ENCODE data around the gene ABCA4. TPM values are rescaled to one million over a fixed set of nuclear protein-coding genes. Genes with fewer than 3 reads are reported as not detected.

The ABCA4 gene
- total and polyA plus RNA-seq, 2 of the 8 experiments (the other 6 are each of a cell fraction or from before 2014, with no cell fraction given), result 0.06 TPM; not detected in 1

DNA sequence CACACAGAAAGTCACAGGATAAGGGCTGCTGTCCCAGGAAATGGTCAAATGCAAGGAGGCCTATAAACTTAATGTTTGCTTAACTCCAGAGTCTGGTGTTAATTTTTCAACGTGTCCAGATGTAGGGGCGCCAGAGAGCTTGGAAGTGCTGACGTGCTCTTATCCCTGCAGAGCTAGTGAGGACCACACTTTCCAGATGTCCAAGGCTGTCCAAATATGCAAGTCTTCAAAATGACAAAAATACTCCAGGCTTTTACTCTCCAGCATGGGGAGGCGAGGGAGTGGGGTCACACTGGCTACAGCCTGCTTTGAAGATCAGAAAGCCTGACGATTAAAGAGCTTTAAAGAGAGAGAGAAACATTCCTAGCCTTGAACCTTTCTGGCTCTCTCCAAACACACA, 57.6 kb downstream of the ABCA4 start:
- Histone ChIP-seq H2BK15ac (ENCODE audit: low read length) (no peak overlapping the region), H3K4ac (replicated peaks; ENCODE audit: insufficient read length, low read depth, low read length) (no peak overlapping the region), H4K91ac (replicated peaks; ENCODE audit: insufficient read length, low read length) (no peak overlapping the region), H3K27me3 (replicated peaks in 1 of 4; ENCODE audit: control insufficient read depth in 3 of 4, extremely low read depth in 1 of 4, insufficient read depth in 3 of 4, low read length in 3 of 4) (peaks cover 12 to 31% (median 23%) of the 10 kb centered on the region in 4 experiments), H3K79me2 (ENCODE audit: control insufficient read depth in 1 of 2, insufficient read depth in 2 of 2, low read length in 2 of 2) (no peaks in the 10 kb centered on the region), H3K23ac (ENCODE audit: insufficient read length) (no peak overlapping the region), H3K27ac (ENCODE audit: low read depth, low read length) (no peak overlapping the region), H2BK20ac (ENCODE audit: low read length) (no peak overlapping the region), H2BK5ac (ENCODE audit: low read depth, low read length) (no peak overlapping the region), H2BK120ac (replicated peaks; ENCODE audit: low read depth, low read length) (no peak overlapping the region), H2AK5ac (ENCODE audit: low read depth, low read length) (no peak overlapping the region), H2BK12ac (ENCODE audit: low read depth, low read length) (no peak overlapping the region), H4K8ac (ENCODE audit: extremely low read depth, insufficient read depth, low read length) (no peak overlapping the region), H3K36me3 (ENCODE audit: control insufficient read depth in 2 of 4, insufficient read depth in 4 of 4, low read length in 3 of 4) (no peaks in the 10 kb centered on the region), H3K9me3 (ENCODE audit: insufficient read depth in 2 of 2, low read depth in 1 of 2, low read length in 1 of 2) (no peaks in the 10 kb centered on the region), H3K9ac (replicated peaks in 1 of 4; ENCODE audit: extremely low read depth in 1 of 4, low read depth in 3 of 4, low read length in 3 of 4) (no peak overlapping the region), H4K5ac (ENCODE audit: insufficient read length, low read depth, low read length) (no peak overlapping the region), H3K4me1 (replicated peaks in 1 of 4; ENCODE audit: control insufficient read depth in 3 of 4, insufficient read depth in 4 of 4, low read length in 3 of 4) (peaks cover 0 to 4% (median 1%) of the 10 kb centered on the region in 4 experiments; a peak in 1 of 7 replicates), H4K20me1 (replicated peaks in 1 of 2; ENCODE audit: control insufficient read depth in 1 of 2, insufficient read depth in 2 of 2, low read length in 2 of 2) (no peaks in the 10 kb centered on the region), H3K18ac (ENCODE audit: extremely low read depth, low read length) (no peak overlapping the region), H3K4me2 (ENCODE audit: insufficient read depth in 1 of 2, low read depth in 2 of 2, low read length in 2 of 2) (no peak overlapping the region), H3K79me1 (ENCODE audit: low read depth, low read length) (no peaks in the 10 kb centered on the region), H3K56ac (replicated peaks; ENCODE audit: insufficient read length, low read depth, low read length) (no peak overlapping the region), H2AFZ (ENCODE audit: low read length) (no peak overlapping the region), H3K14ac (ENCODE audit: insufficient read length) (no peak overlapping the region), H3K4me3 (ENCODE audit: extremely low read depth in 1 of 4, insufficient read depth in 2 of 4, low read depth in 3 of 4, low read length in 4 of 4) (no peak overlapping the region), H3K23me2 (ENCODE audit: low read depth, low read length) (no peaks in the 10 kb centered on the region)
- ChIA-PET POLR2A (ENCODE audit: partially characterized antibody) (no interaction called here), CTCF (ENCODE audit: partially characterized antibody) (interaction anchor here (0.6 to 14.4 kb wide), 35 partner anchors 9 to 416 kb away, joined by 3 to 410 read pairs (median 7); partner anchors contain the start of genes ABCA4 and ARHGAP29)
- DNase-seq (ENCODE audit: low read depth in 1 of 2, low spot score in 2 of 2), result no peak
- 48% methylated on average over 5 of the region's 5 CpGs; no CpG with 5 or more reads in 1 of the 2 experiments for WGBS, 2 experiments (ENCODE audit: extremely low coverage in 1 of 2, insufficient coverage in 1 of 2, insufficient read length in 1 of 2, insufficient replicate concordance in 2 of 2, low coverage in 1 of 2, low lambda C conversion rate in 2 of 2, missing lambda C conversion rate in 1 of 2)
- no peak for FAIRE-seq
- TF ChIP-seq BACH1 (IDR thresholded peaks at IDR 0.05; ENCODE audit: low read length) (no peak), MAFK (IDR thresholded peaks at IDR 0.05; ENCODE audit: low read depth, low read length) (no peak), EGR1 (IDR thresholded peaks at IDR 0.05; ENCODE audit: borderline replicate concordance, low read depth, low read length) (no peak), NANOG (IDR thresholded peaks at IDR 0.05; ENCODE audit: insufficient read depth, low read depth, low read length, poor library complexity, severe bottlenecking) (no peak), CHD1 (IDR thresholded peaks at IDR 0.05; ENCODE audit: low read depth, low read length) (no peak), CTCF (IDR thresholded peaks at IDR 0.05; ENCODE audit: control extremely low read depth in 1 of 3, insufficient read depth in 1 of 3, low read depth in 1 of 3, low read length in 3 of 3) (peak; percentile 34 to 57 (median 40); a peak in 3 of 4 replicates), SRF (IDR thresholded peaks at IDR 0.05; ENCODE audit: low read depth, low read length) (no peak), SUZ12 (IDR thresholded peaks at IDR 0.05; ENCODE audit: low read length) (no peak)
- TF ChIP-seq, protein P1, sequence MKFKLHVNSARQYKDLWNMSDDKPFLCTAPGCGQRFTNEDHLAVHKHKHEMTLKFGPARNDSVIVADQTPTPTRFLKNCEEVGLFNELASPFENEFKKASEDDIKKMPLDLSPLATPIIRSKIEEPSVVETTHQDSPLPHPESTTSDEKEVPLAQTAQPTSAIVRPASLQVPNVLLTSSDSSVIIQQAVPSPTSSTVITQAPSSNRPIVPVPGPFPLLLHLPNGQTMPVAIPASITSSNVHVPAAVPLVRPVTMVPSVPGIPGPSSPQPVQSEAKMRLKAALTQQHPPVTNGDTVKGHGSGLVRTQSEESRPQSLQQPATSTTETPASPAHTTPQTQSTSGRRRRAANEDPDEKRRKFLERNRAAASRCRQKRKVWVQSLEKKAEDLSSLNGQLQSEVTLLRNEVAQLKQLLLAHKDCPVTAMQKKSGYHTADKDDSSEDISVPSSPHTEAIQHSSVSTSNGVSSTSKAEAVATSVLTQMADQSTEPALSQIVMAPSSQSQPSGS (IDR thresholded peaks at IDR 0.05; ENCODE audit: low read length), result no peak
